Measurements from ENCODE around the gene CORO2A. TPM values are rescaled to one million over a fixed set of nuclear protein-coding genes. Genes with fewer than 3 reads are reported as not detected.

The CORO2A gene
- total and polyA plus RNA-seq, 2 of the 4 experiments (the other 2 are of a cell fraction): 1.9 to 2.2 TPM

- Histone ChIP-seq H2BK15ac (ENCODE audit: low read depth, low read length) (no peak overlapping the region), H3K4me3 (ENCODE audit: insufficient read depth, low read depth, low read length) (no peak overlapping the region), H2AK5ac (ENCODE audit: low read depth, low read length) (no peak overlapping the region), H4K91ac (ENCODE audit: insufficient read depth, low read depth, low read length) (no peak overlapping the region), H2BK20ac (ENCODE audit: low read depth, low read length) (no peak overlapping the region), H3K9me1 (ENCODE audit: insufficient read depth, low read length) (0 out of 2 replicates have a peak, but pooled peaks cover 9% of the 10 kb centered on the region), H3K4me2 (ENCODE audit: low read depth, low read length) (no peak overlapping the region), H3K23ac (ENCODE audit: low read depth, low read length) (no peak overlapping the region), H3K14ac (replicated peaks; ENCODE audit: low read depth, low read length) (no peak overlapping the region), H4K8ac (ENCODE audit: low read depth in 2 of 2, low read length in 2 of 2) (no peak overlapping the region), H3K4me1 (ENCODE audit: control insufficient read depth, insufficient read depth, low read length) (peaks cover 8% of the 10 kb centered on the region; the same call in 1 of the 2 replicates), H3K27ac (ENCODE audit: insufficient read depth, low read length) (no peak overlapping the region), H3K9me3 (ENCODE audit: control insufficient read depth, insufficient read depth, low read length) (no peaks in the 10 kb centered on the region), H2AFZ (replicated peaks; ENCODE audit: low read length, poor library complexity) (no peak overlapping the region), H4K20me1 (ENCODE audit: insufficient read depth, low read length) (no peaks in the 10 kb centered on the region), H3K4ac (ENCODE audit: low read depth, low read length) (no peak overlapping the region), H3K79me1 (ENCODE audit: low read depth in 1 of 2, low read length in 2 of 2) (no peaks in the 10 kb centered on the region; a peak in 1 of 4 replicates), H4K5ac (ENCODE audit: low read depth, low read length) (no peak overlapping the region), H3K36me3 (ENCODE audit: control insufficient read depth, insufficient read depth, low read length) (no peaks in the 10 kb centered on the region), H2BK120ac (ENCODE audit: low read depth, low read length) (no peak overlapping the region), H2BK5ac (ENCODE audit: low read depth, low read length, poor library complexity, severe bottlenecking) (no peak overlapping the region), H3K9ac (ENCODE audit: low read depth, low read length) (no peak overlapping the region), H3K27me3 (ENCODE audit: control insufficient read depth, insufficient read depth, low read length) (peaks cover 4% of the 10 kb centered on the region), H3K18ac (ENCODE audit: low read depth, low read length) (no peak overlapping the region), H2AK9ac (replicated peaks; ENCODE audit: low read depth, low read length, poor library complexity) (no peak overlapping the region), H3K56ac (ENCODE audit: extremely low read depth, insufficient read depth, low read length) (no peak overlapping the region)
- in situ Hi-C loops (cut with MboI; ENCODE audit: low sequenced_read_pairs): no loop called here
- DNase-seq: peak; percentile 7
- ChIA-PET POLR2A (ENCODE audit: unreplicated experiment) (no interaction called here), CTCF (no interaction called here)
- 67% methylated on average over 2 of the region's 3 CpGs; no CpG with 5 or more reads in 1 of the 2 experiments for WGBS, 2 experiments (ENCODE audit: extremely low coverage in 2 of 2, insufficient read length in 1 of 2)
- dilution Hi-C loops (cut with HindIII; ENCODE audit: low sequenced_read_pairs, unreplicated experiment): no loop called here
- BruUV-seq (replicated peaks): no TSS peak
- intact Hi-C loops (cut with micrococcal nuclease): no loop called here
- TF ChIP-seq NFE2L2 (IDR thresholded peaks at IDR 0.05; ENCODE audit: low read depth, low read length) (no peak), RAD21 (IDR thresholded peaks at IDR 0.05; ENCODE audit: low read length) (no peak), SMC3 (IDR thresholded peaks at IDR 0.05; ENCODE audit: low read depth, low read length) (no peak), BHLHE40 (IDR thresholded peaks at IDR 0.05; ENCODE audit: low read depth, low read length) (no peak), MAFK (IDR thresholded peaks at IDR 0.05; ENCODE audit: low read depth, low read length) (no peak), USF2 (IDR thresholded peaks at IDR 0.05; ENCODE audit: low read depth, low read length) (no peak), FOS (IDR thresholded peaks at IDR 0.05; ENCODE audit: low read depth, low read length) (no peak), RFX5 (IDR thresholded peaks at IDR 0.05; ENCODE audit: low read depth, low read length) (no peak), CEBPB (IDR thresholded peaks at IDR 0.05; ENCODE audit: low read depth, low read length) (no peak), MAZ (IDR thresholded peaks at IDR 0.05; ENCODE audit: borderline replicate concordance, low read depth, low read length) (no peak)
- TF ChIP-seq, protein P1, sequence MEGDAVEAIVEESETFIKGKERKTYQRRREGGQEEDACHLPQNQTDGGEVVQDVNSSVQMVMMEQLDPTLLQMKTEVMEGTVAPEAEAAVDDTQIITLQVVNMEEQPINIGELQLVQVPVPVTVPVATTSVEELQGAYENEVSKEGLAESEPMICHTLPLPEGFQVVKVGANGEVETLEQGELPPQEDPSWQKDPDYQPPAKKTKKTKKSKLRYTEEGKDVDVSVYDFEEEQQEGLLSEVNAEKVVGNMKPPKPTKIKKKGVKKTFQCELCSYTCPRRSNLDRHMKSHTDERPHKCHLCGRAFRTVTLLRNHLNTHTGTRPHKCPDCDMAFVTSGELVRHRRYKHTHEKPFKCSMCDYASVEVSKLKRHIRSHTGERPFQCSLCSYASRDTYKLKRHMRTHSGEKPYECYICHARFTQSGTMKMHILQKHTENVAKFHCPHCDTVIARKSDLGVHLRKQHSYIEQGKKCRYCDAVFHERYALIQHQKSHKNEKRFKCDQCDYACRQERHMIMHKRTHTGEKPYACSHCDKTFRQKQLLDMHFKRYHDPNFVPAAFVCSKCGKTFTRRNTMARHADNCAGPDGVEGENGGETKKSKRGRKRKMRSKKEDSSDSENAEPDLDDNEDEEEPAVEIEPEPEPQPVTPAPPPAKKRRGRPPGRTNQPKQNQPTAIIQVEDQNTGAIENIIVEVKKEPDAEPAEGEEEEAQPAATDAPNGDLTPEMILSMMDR (conservative IDR thresholded peaks at IDR 0.05; ENCODE audit: low read depth, low read length): no peak
- TF ChIP-seq, protein P2, sequence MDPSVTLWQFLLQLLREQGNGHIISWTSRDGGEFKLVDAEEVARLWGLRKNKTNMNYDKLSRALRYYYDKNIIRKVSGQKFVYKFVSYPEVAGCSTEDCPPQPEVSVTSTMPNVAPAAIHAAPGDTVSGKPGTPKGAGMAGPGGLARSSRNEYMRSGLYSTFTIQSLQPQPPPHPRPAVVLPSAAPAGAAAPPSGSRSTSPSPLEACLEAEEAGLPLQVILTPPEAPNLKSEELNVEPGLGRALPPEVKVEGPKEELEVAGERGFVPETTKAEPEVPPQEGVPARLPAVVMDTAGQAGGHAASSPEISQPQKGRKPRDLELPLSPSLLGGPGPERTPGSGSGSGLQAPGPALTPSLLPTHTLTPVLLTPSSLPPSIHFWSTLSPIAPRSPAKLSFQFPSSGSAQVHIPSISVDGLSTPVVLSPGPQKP (IDR thresholded peaks at IDR 0.05; ENCODE audit: borderline replicate concordance, low read depth, low read length): no peak
- peak; percentile 41; the same call in 1 of the 2 replicates for ATAC-seq (ENCODE audit: low read depth)
These were observed 19.8 kb downstream of the CORO2A start for GRCh38 chr9:98172604-98173003.

Measured in IMR-90 (cell line).